ENCODE results near the gene HERPUD1.

- no peak for TF ChIP-seq FOXK2 (IDR thresholded peaks at IDR 0.05)
- no peak for TF ChIP-seq LEF1 (IDR thresholded peaks at IDR 0.05; ENCODE audit: borderline replicate concordance)
- no peak for TF ChIP-seq NFRKB (IDR thresholded peaks at IDR 0.05)
- no peak for TF ChIP-seq SP1 (IDR thresholded peaks at IDR 0.05)
- TF ChIP-seq ELF4 (IDR thresholded peaks at IDR 0.05), result no peak
- TF ChIP-seq PKNOX1 (IDR thresholded peaks at IDR 0.05), result no peak
- TF ChIP-seq FOXM1 (IDR thresholded peaks at IDR 0.05; ENCODE audit: borderline replicate concordance), result no peak
- TF ChIP-seq ZNF384 (IDR thresholded peaks at IDR 0.05), result no peak
- TF ChIP-seq FOXA1 (IDR thresholded peaks at IDR 0.05), result no peak
- TF ChIP-seq TARDBP (IDR thresholded peaks at IDR 0.05), result no peak
These were observed 39.2 kb upstream of the HERPUD1 start for GRCh38 chr16:56892705-56893104.
